Activated CD8-positive, alpha-beta memory T cell treated with anti-CD3 and anti-CD28 coated beads, Interleukin-2, amount 50 U/mL, for 24 hours (primary cell): ENCODE results near the gene PLEKHF1.
A peak's percentile ranks its signal among the peaks of the same experiment; 100 is the strongest.
"Not testable (repeated sequence)": the region's sequence is repeated elsewhere in the genome, so short reads cannot be mapped to it uniquely, and the experiment has no call there.

Source experiments
- DNase-seq: peaks from one replicate; pipeline ENCODE4 v3.0.0-alpha.2; 2020; ENCODE audit errors: extremely low read depth

PLEKHF1 gene

DNA sequence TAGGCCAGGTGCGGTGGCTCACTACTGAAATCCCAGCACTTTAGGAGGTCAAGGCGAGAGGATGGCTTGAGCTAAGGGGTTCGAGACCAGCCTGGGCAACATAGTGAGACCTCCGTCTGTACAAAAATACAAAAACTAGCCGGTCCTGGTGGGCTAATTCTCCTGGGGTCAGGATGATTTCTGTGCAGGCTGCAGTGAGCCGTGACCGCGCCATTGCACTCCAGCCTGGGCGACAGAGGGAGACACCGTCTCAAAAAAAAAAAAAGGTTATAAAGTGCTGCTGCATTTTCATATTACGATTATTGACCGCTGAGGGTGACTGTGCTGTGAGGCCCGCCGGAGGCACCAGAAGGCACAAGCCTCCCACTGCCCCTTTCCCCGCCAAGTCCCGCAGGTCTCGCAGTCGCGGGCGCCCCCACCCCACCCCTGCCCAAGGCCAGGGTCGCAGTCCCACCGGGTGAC, 477 bp upstream of the PLEKHF1 start:
- DNase-seq: no peak

DNA sequence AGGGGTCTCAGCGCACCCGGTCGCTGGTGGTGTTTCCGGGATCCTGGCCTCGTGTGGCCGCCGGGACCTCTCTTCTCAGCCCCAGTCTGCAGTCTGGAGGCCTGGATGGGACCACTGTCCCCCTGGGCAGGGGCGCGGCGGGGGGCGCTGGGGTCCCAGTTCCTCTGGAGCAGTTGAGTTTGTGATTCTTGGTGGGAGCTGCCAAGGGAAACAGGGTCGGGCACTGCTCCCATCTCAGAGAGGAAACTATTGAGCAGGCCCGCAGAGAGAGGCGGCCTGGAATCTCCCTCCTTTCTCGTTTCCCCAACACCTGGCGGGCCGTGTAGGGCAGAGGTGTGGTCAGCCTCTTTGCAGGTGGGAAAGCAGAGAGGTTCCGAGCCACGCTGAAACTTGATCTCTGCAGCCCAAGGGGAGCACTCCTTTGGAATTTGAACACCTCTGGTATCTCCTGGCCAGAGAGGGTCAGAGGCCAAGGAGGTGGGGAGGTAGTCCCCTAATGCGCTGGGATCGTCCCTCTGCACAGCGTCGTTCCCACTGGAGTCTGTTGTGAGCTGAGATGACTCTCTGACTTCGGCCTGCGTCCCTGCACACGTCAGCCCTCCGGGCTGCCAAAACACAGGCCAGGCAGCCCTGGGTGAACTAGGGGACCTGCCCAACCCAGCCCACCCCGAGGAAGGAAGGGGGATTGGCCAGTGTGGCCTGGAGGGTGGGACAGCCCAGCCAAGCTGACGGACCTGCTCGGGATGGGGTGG, 741 bp downstream of the PLEKHF1 start:
- no peak for DNase-seq

DNA sequence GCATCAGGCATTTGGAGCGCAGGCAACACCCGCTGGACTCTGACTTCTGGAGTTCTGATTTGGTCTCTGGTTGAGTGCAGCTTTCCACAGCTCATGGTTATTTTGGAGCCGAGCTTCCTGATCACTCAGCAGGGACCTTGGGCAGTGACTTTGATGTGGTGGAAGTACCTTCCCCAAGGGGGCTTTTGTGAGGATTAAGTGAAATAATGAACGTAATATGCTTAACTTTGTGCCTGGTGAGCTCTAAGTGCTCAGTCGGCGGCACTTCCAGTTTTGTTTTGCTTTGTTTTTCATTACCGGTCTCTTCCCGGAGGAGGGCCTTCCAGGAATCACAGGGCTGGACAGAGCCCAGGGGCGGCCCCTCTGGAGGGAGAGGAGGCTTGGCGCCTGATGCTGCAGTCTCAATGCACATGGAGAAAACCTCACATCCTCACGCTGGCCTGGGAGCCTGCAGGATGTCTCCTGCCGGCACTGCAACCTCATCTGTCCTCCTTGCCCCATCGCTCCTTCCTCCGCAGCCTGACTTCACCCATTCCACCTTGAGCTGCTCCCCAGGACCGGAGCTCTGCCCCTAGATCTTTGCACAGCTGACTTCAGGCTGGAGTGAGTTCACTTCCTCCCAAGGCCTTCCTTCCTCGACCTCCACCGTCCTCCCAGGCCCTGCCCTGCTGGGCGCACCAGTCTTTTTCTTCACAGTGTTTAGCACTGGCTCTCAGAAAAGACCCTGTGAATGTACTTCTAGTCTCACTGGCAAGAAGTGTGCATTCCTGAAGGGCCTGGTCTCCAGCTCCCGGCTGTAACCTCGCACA, 1.5 kb downstream of the PLEKHF1 start:
- DNase-seq: no peak

DNA sequence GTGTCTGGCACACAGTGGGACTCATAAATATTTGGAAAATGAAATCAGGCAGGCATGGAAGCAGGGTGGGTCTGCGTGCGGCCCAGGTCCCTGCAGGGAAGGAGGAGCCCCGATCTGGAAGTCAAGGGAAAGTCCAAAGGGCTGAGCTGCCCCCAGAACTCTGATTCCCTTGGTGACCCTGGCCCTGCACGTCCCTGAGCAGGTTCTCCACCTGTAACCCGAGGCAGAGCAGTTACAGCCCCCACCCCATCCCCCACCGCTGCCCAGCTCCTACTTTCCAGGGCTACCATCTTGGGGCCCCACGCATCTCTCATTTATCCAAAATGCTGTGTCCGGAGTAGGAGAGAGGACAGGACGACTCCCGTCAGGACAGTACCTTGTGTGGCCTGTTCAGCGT, 2.1 kb downstream of the PLEKHF1 start:
- DNase-seq: no peak

DNA sequence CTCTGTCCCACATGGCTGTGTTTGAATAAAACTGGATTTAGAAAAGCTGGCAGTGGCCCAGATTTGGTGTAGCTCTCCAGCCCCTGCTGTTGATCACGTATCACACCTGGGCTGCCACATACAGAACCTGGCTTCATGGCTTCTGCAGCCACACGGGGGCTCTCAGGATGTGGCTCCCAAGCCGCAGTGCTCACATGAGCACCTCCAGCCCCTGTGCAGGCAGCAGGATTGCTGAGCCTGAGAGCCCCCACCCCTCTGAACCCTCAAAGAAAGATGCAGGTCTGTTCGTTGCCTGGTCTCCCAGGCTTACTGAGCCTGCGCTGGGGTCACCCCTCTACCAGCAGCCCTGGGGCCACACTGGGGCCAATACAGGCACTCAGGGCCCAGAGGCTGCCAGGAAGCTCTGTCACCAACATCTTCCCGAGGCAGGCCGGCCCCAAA, 2.7 kb downstream of the PLEKHF1 start:
- no peak for DNase-seq

DNA sequence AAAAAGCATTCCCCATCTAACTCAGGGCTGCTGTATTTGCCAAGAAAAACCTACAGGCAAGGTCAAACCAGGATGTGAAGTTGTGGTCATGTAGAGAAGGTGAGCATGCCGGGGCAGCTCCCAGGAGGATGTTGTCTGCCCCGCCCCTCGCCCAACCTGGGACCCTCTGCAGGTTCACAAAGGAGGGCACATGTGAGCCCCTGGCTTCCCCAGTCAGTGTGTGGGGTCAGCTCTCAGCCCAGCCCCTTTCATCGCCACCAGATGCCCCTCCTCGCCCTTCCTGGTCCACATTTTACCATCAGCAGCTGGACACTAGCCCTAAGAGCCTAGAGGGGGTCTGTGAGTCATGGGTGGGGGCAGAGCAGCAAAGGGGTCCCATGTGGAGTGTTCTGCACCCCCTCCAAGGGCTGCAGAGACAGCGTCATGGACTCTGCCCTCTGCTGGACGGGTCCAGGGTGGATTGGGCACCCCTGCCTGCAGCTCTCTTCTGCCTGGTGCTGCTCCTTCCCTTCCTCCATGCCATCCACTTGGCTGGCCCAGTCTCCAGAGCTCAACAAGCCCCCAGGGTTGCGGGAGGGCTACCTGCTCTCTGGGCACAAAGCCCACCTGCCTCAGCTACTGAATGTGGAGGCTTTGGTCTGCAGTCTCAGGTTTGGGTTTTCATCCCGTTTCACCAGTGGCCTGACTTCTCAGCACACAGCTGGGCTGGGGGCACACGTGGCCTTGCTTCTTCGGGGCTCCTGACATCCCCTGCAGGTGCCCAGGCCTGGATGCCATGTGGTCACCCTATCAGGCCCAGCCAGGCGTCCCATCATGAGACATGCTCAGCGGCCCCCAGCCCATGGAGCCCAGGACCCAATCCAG, 3.7 kb downstream of the PLEKHF1 start:
- DNase-seq: no peak

DNA sequence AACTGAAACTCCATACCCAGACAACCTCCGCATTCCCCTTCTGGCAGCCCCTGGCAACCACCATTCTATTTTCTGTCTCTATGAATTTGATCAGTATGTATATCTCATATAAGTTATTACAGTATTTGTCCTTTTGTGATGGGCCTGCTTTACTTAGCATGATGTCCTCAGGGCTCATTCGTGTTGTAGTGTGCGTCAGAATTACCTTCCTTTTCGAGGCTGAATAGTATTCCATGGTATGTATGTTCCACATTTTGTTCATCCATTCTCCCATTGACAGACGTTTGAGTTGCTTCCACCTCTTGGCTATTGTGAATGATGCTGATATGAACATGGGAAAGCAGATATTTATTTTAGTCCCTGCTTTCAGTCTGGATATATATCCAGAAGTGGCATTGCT, 5.0 kb downstream of the PLEKHF1 start:
- no peak for DNase-seq

DNA sequence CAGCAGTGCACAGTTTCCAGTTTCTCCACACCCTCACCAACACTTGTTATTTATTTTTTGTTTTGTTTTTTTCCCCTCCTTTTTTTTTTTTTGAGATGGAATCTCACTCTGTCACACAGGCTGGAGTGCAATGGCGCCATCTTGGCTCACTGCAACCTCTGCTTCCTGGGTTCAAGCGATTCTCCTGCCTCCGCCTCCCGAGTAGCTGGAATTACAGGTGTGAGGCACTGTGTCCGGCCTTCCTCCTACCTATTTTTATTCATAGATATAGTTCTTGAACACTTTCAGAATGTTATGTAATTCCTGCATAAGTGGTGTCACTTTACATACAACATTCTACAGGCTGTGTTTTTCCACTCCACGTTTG, 5.7 kb downstream of the PLEKHF1 start:
- DNase-seq: not testable (repeated sequence)

DNA sequence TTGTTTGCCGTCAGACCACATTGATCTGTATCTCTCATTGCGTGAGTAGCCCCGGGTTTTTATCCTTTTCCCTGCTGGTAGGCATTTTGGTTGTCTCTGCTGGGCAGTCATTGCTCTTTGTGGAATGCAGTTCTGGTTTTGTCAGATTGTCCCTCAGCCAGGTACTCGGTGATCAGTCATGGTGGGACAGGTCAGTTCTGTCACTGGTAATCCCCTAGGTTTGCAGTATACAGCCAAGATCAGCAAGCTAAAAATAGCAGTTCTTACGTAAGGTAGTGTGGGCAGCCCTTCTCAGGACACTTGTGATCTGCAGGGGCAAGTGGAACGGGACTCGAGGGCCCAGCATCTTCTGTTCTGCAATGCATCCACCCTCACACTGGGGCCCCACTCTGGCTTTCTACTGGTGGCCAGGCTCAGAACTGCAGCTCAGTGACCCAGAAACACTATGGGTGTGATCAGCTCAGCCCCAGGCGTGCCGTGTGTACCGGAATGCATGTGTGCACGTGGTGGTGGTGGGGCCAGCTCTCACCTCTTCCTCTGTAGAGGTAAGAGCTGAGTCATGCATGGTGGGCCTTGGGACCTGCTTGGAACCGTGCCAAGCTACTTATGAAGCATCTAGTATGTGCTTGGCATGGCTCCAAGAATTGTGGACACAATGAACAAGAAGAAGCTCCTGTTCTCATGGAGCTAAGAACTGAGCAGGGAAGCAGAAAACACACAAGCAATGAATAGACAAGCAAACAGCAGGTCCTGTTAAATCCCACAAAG, 6.3 kb downstream of the PLEKHF1 start:
- DNase-seq: peak; percentile 76

DNA sequence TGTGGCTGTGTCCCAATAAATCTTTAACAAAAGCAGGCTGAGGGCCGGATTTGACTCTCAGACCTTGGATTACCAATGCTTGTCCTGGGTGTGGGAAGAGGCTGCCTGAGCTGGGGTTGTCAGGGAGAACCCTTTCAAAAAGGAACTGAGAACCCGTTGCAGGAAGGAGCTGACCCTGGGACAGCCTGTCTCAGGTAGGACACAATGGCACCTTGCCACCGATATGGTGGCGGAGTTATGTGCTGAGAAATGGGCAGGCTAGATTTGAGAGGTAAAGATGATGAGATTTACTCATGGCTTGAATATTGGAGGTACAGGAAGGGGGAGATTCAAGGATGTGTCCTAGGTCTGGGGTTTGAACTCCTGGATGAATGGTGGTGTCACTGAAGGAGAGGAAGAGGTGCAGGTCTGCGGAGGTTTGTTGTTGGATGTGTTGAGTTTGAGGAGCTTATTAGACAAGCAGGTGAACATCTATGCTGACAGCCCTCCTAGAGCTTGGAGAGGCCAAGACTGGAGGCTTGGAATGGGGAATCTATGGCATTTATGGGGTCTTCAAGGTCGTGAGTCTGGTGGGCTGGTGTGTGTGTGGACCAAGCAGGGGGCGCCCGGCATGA, 7.2 kb downstream of the PLEKHF1 start:
- DNase-seq: no peak

DNA sequence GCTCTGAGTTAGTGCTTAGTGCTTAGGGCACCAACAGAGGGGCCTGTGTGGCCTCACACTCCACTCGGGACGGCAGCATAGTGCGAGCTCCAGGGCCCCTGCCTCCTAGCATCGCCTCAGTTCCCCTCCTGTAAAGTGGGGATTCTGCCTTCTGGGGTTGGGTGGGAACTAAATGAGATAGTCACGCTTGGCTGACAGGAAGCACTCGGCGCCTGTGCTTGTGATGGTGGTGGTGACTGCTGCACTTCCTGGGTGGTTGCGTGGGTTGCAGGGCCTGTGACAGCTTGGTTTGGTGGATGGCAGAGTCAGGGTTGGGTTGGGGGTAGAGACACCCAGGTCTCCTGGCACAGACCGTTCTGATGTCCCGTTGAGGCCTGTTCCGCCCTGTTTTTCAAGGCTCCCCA, 7.7 kb downstream of the PLEKHF1 start:
- DNase-seq: peak; percentile 67

DNA sequence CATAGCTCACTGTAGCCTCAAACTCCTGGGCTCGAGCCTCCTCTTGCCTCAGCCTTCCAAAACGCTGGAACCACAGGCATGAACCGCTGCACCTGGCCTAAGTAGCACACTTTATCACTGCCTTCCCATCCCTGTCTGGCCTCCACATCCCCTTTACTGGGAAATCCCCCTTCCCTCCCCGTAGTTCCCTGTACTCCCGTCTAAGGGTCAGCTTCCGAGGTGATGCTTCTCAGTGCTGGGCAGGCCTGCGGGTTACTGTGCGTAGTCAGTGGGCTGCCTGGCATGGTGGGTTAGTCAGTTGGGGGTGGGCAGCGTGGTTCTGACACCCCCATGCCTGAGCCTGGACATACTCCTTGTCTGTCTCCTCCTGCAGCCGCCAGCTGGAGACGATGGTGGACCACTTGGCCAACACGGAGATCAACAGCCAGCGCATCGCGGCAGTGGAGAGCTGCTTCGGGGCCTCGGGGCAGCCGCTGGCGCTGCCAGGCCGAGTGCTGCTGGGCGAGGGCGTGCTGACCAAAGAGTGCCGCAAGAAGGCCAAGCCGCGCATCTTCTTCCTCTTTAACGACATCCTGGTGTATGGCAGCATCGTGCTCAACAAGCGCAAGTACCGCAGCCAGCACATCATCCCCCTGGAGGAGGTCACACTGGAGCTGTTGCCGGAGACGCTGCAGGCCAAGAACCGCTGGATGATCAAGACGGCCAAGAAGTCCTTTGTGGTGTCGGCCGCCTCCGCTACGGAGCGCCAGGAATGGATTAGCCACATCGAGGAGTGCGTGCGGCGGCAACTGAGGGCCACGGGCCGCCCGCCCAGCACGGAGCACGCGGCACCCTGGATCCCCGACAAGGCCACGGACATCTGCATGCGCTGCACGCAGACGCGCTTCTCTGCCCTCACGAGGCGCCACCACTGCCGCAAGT, 8.4 kb downstream of the PLEKHF1 start:
- DNase-seq: no peak

DNA sequence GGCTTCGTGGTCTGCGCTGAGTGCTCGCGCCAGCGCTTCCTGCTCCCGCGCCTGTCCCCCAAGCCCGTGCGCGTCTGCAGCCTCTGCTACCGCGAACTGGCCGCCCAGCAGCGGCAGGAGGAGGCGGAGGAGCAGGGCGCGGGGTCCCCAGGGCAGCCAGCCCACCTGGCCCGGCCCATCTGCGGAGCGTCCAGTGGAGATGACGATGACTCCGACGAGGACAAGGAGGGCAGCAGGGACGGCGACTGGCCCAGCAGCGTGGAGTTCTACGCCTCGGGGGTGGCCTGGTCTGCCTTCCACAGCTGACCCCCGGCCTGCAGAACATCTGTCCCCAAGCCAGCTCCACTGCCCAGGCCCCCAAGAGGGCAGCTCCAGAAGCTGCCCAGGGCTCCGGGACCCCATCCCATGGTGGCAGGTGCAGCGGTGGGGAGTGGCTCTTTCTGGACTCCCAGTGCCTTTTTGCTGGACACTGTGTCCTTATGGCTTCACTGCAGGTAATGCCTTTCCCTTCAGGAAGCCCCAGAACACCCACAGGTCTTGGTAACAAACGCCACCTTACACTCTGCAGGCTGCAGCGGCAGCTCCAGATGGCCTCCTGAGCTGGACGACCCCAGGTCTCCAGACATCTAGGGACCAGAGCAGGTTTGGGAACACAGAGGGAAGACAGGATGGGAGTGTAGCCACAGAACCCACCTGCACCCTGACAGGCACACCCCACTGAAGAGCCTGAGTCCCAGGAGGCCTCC, 9.3 kb downstream of the PLEKHF1 start:
- no peak for DNase-seq

DNA sequence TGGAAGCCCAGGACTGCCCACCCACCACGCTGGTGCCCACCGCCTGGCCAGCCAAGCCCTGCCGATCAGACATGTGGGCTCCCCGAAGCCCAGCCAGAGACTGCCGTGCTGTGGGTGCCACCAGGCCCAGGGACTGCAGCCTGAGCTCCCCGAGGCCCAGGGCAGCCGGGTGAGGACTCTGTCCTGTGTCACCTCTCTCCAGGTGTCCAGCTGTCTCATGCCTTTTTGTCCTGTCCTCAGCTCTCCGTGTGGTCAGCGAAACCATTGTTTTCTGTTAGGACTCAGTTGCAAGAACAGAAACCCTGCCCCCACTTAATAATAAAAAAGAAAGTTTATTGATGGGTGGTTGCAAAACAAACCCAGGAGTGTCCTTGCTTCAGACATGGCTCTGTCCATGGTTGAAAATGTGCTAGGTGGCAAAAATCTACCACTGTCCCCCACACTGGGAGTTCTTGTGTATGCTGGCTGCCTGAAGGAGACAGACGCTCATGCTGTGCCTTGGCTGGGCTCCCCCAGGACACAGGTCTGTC, 9.9 kb downstream of the PLEKHF1 start:
- DNase-seq: no peak

DNA sequence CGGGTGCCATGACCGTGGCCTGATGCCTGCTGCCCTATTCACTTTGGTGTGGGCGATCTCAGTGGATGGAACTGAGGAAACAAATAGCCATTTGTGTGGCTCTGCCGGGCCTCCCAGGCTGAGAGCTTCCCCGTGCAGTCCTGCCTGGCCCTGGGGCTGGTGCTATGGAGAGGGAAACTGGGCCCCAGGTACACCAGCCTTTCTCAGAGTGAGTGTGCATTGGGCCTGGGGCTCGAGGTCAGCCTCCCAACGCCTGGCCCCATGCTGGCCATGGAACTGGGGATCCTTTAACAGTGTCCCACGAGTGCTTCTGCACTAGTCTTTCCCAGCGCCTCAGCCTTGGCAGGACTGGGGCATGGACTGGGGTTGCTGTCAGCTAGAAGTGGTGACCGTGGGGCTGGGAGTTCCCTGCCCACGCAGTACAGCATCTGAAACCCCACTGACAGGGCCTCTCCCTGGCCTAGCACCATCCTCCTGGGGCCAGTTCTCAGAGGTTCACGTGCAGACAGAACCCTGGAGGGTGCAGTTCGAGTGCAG, 10.5 kb downstream of the PLEKHF1 start:
- DNase-seq: no peak

DNA sequence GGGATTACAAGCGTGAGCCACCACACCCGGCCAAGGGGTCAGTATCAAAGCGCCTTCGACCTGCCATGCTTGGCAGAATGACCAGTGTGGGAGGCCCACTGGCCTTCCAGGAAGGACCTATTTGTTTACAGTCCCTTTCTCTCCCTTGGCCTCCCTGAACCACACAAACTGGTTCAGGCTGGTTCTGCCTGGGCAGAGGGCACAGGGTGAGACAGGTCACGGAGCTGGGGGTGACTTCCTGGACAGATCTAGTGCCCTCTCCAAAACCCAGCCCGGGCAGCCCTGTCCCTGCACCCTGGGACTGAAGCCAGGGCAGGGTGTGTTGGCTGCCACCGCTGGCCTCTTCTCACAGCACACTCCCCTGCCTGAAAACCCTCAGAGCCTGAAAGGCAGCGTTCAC, 11.3 kb downstream of the PLEKHF1 start:
- no peak for DNase-seq

DNA sequence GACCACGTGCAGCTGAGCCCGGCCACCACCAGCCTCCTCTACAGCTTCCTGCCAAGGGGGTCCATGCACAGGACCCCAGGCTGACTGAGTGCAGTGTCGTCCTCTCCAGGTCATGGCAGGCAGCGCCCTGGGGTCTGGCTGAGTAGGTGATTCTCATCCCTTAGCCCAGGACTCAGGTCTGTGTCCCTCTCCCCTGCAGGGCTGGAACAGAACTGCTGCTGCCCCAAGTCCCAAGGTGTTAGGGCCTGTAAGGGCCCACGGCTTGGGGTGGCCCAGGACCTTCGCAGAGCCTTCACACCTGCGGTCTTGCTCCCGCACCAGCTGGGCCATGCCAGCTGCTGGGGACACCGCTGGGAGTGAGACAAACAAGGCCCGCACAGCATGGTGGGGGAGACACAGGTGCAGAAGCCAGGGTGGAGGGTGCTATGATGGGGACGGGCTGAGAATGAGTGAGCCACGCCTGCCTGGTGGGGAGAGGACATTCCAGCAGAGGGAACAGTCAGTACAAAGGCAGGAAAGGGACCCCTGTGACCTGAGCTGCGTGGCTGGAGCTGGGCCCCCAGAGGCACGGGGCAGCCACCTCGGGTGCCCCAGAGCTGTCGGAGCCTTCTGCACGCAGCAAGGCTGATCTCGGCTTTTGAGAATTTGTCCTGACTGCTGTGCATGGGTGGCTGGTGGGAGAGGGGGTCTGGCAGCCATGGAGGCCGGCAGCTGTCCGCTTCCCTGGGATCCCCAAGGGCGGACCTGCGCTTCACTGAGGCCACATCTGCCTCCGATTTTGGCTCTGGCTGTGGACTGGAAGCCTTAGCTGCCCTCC, 11.9 kb downstream of the PLEKHF1 start:
- DNase-seq: no peak
